GM19025 (cell line): ENCODE results near the gene PADI3.

Experiments used
- ATAC-seq: cut with Tn5 transposase; IDR thresholded peaks from one replicate; pipeline ENCODE4 v1.9.1; 2021; ENCODE audit warnings: mild to moderate bottlenecking, low read depth, moderate library complexity; ENCODE audit not compliant: unreplicated experiment

PADI3 gene

GRCh38 chr1:17213782-17214148, 35.1 kb upstream of the PADI3 start:
- ATAC-seq = no peak

GRCh38 chr1:17214876-17215544, 33.9 kb upstream of the PADI3 start:
- ATAC-seq = no peak

GRCh38 chr1:17215545-17215890, 33.4 kb upstream of the PADI3 start:
- ATAC-seq = no peak

- ATAC-seq = no peak
Observed at GRCh38 chr1:17216078-17216477, 32.8 kb upstream of the PADI3 start.

- ATAC-seq = no peak
Observed at GRCh38 chr1:17217607-17218006, 31.3 kb upstream of the PADI3 start.

- no peak for ATAC-seq
Observed at GRCh38 chr1:17218939-17219338, 30.0 kb upstream of the PADI3 start.

GRCh38 chr1:17220287-17220686, 28.6 kb upstream of the PADI3 start:
- ATAC-seq = no peak

- ATAC-seq = no peak
Observed at GRCh38 chr1:17222557-17222956, 26.3 kb upstream of the PADI3 start.

- no peak for ATAC-seq
Observed at GRCh38 chr1:17224434-17224833, 24.5 kb upstream of the PADI3 start.

GRCh38 chr1:17225140-17225539, 23.8 kb upstream of the PADI3 start:
- ATAC-seq = no peak

GRCh38 chr1:17227358-17227915, 21.5 kb upstream of the PADI3 start:
- no peak for ATAC-seq

- ATAC-seq = no peak
Observed at GRCh38 chr1:17228619-17229018, 20.3 kb upstream of the PADI3 start.

- no peak for ATAC-seq
Observed at GRCh38 chr1:17229379-17229778, 19.5 kb upstream of the PADI3 start.

- ATAC-seq = no peak
Observed at GRCh38 chr1:17230106-17230505, 18.8 kb upstream of the PADI3 start.

- ATAC-seq = no peak
Observed at GRCh38 chr1:17230671-17231310, 18.1 kb upstream of the PADI3 start.

GRCh38 chr1:17232759-17233661, 15.9 kb upstream of the PADI3 start:
- ATAC-seq = no peak

- no peak for ATAC-seq
Observed at GRCh38 chr1:17233675-17234320, 15.1 kb upstream of the PADI3 start.

GRCh38 chr1:17234405-17234804, 14.5 kb upstream of the PADI3 start:
- no peak for ATAC-seq

- ATAC-seq = no peak
Observed at GRCh38 chr1:17235135-17235885, 13.6 kb upstream of the PADI3 start.
